ENCODE results near the gene MPDU1.

MPDU1 gene

GRCh38 chr17:7583253-7584109 lies at the start of gene MPDU1:
MPDU1 (plus strand) TSS chr17:7583852; CDS start chr17:7583863, 11 bp downstream.
- peak; percentile 96 for DNase-seq

GRCh38 chr17:7538050-7538449 lies 45.6 kb upstream of the MPDU1 start:
- DNase-seq = no peak

GRCh38 chr17:7538891-7539545 lies 44.6 kb upstream of the MPDU1 start:
- DNase-seq = no peak

- no peak for DNase-seq
These were observed 42.5 kb upstream of the MPDU1 start for GRCh38 chr17:7541074-7541621.

GRCh38 chr17:7544911-7545310 lies 38.7 kb upstream of the MPDU1 start:
- DNase-seq = no peak

- peak; percentile 81 for DNase-seq
These were observed 34.9 kb upstream of the MPDU1 start, which contains the start of gene TNFSF12 for GRCh38 chr17:7548585-7549400. TNFSF12 (plus strand) TSS chr17:7549058; CDS start chr17:7549154, 96 bp downstream.

GRCh38 chr17:7549401-7550055 lies 34.1 kb upstream of the MPDU1 start:
- peak; percentile 76 for DNase-seq

GRCh38 chr17:7550344-7550743 lies 33.3 kb upstream of the MPDU1 start:
- no peak for DNase-seq

- no peak for DNase-seq
These were observed 32.3 kb upstream of the MPDU1 start for GRCh38 chr17:7551396-7551795.

- no peak for DNase-seq
These were observed 31.0 kb upstream of the MPDU1 start for GRCh38 chr17:7552621-7553051.

GRCh38 chr17:7553356-7553755 lies 30.3 kb upstream of the MPDU1 start:
- DNase-seq = no peak

- no peak for DNase-seq
These were observed 28.2 kb upstream of the MPDU1 start for GRCh38 chr17:7555320-7555948.

GRCh38 chr17:7556627-7557026 lies 27.0 kb upstream of the MPDU1 start:
- no peak for DNase-seq

GRCh38 chr17:7557147-7557764 lies 26.4 kb upstream of the MPDU1 start:
- DNase-seq = no peak

- DNase-seq = peak; percentile 65
These were observed 25.7 kb upstream of the MPDU1 start for GRCh38 chr17:7557775-7558543.

- DNase-seq = no peak
These were observed 24.9 kb upstream of the MPDU1 start, which contains the start of gene TNFSF13 for GRCh38 chr17:7558544-7559319. TNFSF13 (plus strand) TSS chr17:7558750; CDS start chr17:7559040, 290 bp downstream.

GRCh38 chr17:7559320-7560171 lies 24.1 kb upstream of the MPDU1 start:
- no peak for DNase-seq

- peak; percentile 82 for DNase-seq
These were observed 23.3 kb upstream of the MPDU1 start for GRCh38 chr17:7560172-7561027.

Measured in activated CD8-positive, alpha-beta memory T cell treated with anti-CD3 and anti-CD28 coated beads, Interleukin-2, amount 50 U/mL, for 48 hours (primary cell).